ENCODE data around the gene TACR1.
A peak's percentile ranks its signal among the peaks of the same experiment; 100 is the strongest.

TACR1 gene

GRCh38 chr2:75102011-75102410 is 97.3 kb downstream of the TACR1 start:
- no peak overlapping the region for H3K4me3 ChIP-seq (ENCODE audit: low read length)
- TF ChIP-seq CTCF (IDR thresholded peaks at IDR 0.05; ENCODE audit: insufficient read depth, low read depth, low read length, missing control alignments), result no peak
- DNase-seq (ENCODE audit: low read depth), result no peak

GRCh38 chr2:75100801-75101151 is 98.5 kb downstream of the TACR1 start:
- H3K4me3 ChIP-seq (ENCODE audit: low read length), result no peak overlapping the region
- DNase-seq (ENCODE audit: low read depth), result no peak
- TF ChIP-seq CTCF (IDR thresholded peaks at IDR 0.05; ENCODE audit: insufficient read depth, low read depth, low read length, missing control alignments), result no peak

- peak; percentile 71 for DNase-seq (ENCODE audit: low read depth)
- TF ChIP-seq CTCF (IDR thresholded peaks at IDR 0.05; ENCODE audit: insufficient read depth, low read depth, low read length, missing control alignments), result no peak
- H3K4me3 ChIP-seq (ENCODE audit: low read length), result no peak overlapping the region
Measured at GRCh38 chr2:75100011-75100800, 99.1 kb downstream of the TACR1 start.

- no peak overlapping the region for H3K4me3 ChIP-seq (ENCODE audit: low read length)
- no peak for DNase-seq (ENCODE audit: low read depth)
- TF ChIP-seq CTCF (IDR thresholded peaks at IDR 0.05; ENCODE audit: insufficient read depth, low read depth, low read length, missing control alignments), result no peak
Measured at GRCh38 chr2:75099521-75099922, 99.8 kb downstream of the TACR1 start.

GRCh38 chr2:75098856-75099255 is 100.5 kb downstream of the TACR1 start:
- TF ChIP-seq CTCF (IDR thresholded peaks at IDR 0.05; ENCODE audit: insufficient read depth, low read depth, low read length, missing control alignments), result peak; percentile 51
- DNase-seq (ENCODE audit: low read depth), result peak; percentile 30
- no peak overlapping the region for H3K4me3 ChIP-seq (ENCODE audit: low read length)

- no peak overlapping the region for H3K4me3 ChIP-seq (ENCODE audit: low read length)
- DNase-seq (ENCODE audit: low read depth), result no peak
- TF ChIP-seq CTCF (IDR thresholded peaks at IDR 0.05; ENCODE audit: insufficient read depth, low read depth, low read length, missing control alignments), result no peak
Measured at GRCh38 chr2:75097831-75098230, 101.5 kb downstream of the TACR1 start.

GRCh38 chr2:75094405-75094804 is 104.9 kb downstream of the TACR1 start:
- DNase-seq (ENCODE audit: low read depth), result no peak
- H3K4me3 ChIP-seq (ENCODE audit: low read length), result no peak overlapping the region
- no peak for TF ChIP-seq CTCF (IDR thresholded peaks at IDR 0.05; ENCODE audit: insufficient read depth, low read depth, low read length, missing control alignments)

Data from epithelial cell of esophagus (primary cell).